ENCODE data around the gene MAZ.

The MAZ gene

GRCh38 chr16:29816694-29817441, 10.5 kb downstream of the MAZ start:
- H3K4me3 ChIP-seq (ENCODE audit: low read depth, low read length), result peak overlapping the region; percentile 89
- TF ChIP-seq CTCF (IDR thresholded peaks at IDR 0.05; ENCODE audit: low read depth, low read length, missing control alignments), result peak; percentile 54
- DNase-seq (ENCODE audit: low read depth), result no peak

GRCh38 chr16:29818082-29818481, 11.8 kb downstream of the MAZ start:
- no peak overlapping the region for H3K4me3 ChIP-seq (ENCODE audit: low read depth, low read length)
- TF ChIP-seq CTCF (IDR thresholded peaks at IDR 0.05; ENCODE audit: low read depth, low read length, missing control alignments), result no peak
- DNase-seq (ENCODE audit: low read depth), result no peak

GRCh38 chr16:29819506-29819905, 13.2 kb downstream of the MAZ start:
- no peak for TF ChIP-seq CTCF (IDR thresholded peaks at IDR 0.05; ENCODE audit: low read depth, low read length, missing control alignments)
- DNase-seq (ENCODE audit: low read depth), result no peak
- H3K4me3 ChIP-seq (ENCODE audit: low read depth, low read length), result peak overlapping the region; percentile 90

GRCh38 chr16:29820271-29820701, 14.0 kb downstream of the MAZ start, which contains the start of gene MVP:
TSS of gene MVP (plus strand) at chr16:29820462. CDS start at chr16:29830550, 10,088 bp downstream.
- peak within 1 kb of the TSS; percentile 90 for H3K4me3 ChIP-seq (ENCODE audit: low read depth, low read length)
- DNase-seq (ENCODE audit: low read depth), result no peak
- TF ChIP-seq CTCF (IDR thresholded peaks at IDR 0.05; ENCODE audit: low read depth, low read length, missing control alignments), result no peak

GRCh38 chr16:29820730-29821642, 14.7 kb downstream of the MAZ start:
- H3K4me3 ChIP-seq (ENCODE audit: low read depth, low read length), result peak overlapping the region; percentile 90
- no peak for DNase-seq (ENCODE audit: low read depth)

GRCh38 chr16:29821643-29822115, 15.3 kb downstream of the MAZ start:
- no peak for TF ChIP-seq CTCF (IDR thresholded peaks at IDR 0.05; ENCODE audit: low read depth, low read length, missing control alignments)
- peak overlapping the region; percentile 90 for H3K4me3 ChIP-seq (ENCODE audit: low read depth, low read length)
- DNase-seq (ENCODE audit: low read depth), result no peak

More at GRCh38 chr16:29820730-29821642, 14.7 kb downstream of the MAZ start:
- no peak for TF ChIP-seq CTCF (IDR thresholded peaks at IDR 0.05; ENCODE audit: low read depth, low read length, missing control alignments)

All from GM12864 (cell line).